ENCODE measurements around the gene DNLZ. TPM values are rescaled to one million over a fixed set of nuclear protein-coding genes. Genes with fewer than 3 reads are reported as not detected.

Gene DNLZ
- total RNA-seq, 5 donors from 2014 or later (not counting 1 experiment from before 2014, with no cell fraction given) = 20.4 to 46.8 (median 36.3) TPM

DNA sequence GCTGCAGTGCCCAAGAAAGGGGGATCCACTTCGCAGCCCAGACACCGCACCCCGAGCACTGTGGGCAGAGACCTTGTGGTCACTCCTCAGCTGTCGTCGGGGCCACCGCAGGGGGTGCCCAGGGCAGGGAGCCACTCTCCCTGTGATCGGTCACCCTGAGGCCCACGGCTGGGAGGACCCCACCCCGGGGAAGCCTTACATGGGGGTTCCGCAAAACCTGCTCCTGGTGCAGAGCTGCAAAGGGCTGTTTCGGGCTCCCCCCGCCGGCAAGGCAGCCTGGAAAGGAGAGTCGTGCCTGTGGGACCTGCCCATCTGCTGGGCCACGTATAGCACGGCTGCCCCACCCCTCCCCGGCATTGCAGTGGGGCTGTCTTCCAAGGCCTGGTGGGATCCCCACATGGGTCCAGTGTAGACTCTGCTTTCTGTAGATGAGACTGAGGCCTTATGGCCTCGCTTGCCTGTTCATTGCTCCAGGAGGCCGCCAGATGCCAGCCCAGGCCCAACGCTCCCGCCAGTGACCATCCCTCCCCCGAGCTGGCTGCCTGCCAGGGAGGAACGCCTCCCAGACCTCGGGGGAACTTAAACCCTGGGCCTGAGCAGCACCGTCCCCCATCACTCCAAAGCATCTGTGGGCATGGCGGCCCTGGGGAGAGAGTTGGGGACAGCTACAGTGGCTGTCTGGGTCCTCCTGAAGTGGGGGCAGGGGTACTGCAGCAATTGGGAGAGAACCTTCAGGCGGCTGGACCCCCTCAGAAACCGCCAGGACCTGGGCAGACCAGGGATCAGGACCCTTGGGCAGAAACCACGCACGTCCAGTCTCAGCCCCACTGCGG, 1.6 kb upstream of the DNLZ start:
- Mint-ChIP-seq H3K9me3 (no peaks in the 10 kb centered on the region), H3K4me1 (peaks cover 4 to 8% (median 4%) of the 10 kb centered on the region in 3 donors), H3K36me3 (no peaks in the 10 kb centered on the region), H3K27me3 (no peaks in the 10 kb centered on the region), H3K27ac (no peak overlapping the region), H3K4me3 (peak overlapping the region in 1 of 3 donors; percentile 37)
- Histone ChIP-seq H3K27ac (ENCODE audit: low read length) (no peak overlapping the region), H3K9me3 (no peaks in the 10 kb centered on the region), H3K36me3 (ENCODE audit: control insufficient read depth in 2 of 2, extremely low read depth in 1 of 2, insufficient read depth in 1 of 2, low read length in 1 of 2) (peaks cover 0 to 4% of the 10 kb centered on the region in 2 donors), H3K4me1 (ENCODE audit: control insufficient read depth in 1 of 2, extremely low read depth in 1 of 2, insufficient read depth in 2 of 2, low read length in 2 of 2) (peaks cover 0 to 16% of the 10 kb centered on the region in 2 experiments), H3K4me3 (ENCODE audit: control insufficient read depth in 1 of 2, extremely low read depth in 1 of 2, low read length in 1 of 2) (no peak overlapping the region), H3K27me3 (replicated peaks in 1 of 2; ENCODE audit: control insufficient read depth in 2 of 2, extremely low read depth in 1 of 2, insufficient read depth in 2 of 2, low read length in 1 of 2) (peaks cover 0 to 13% of the 10 kb centered on the region in 2 experiments)
- 94% methylated on average over 27 of the region's 31 CpGs for WGBS (ENCODE audit: insufficient coverage)
- DNase-seq (no peak), ATAC-seq (replicated peaks in 1 of 4) (no peak)
- ChIA-PET CTCF (no interaction called here), POLR2A (no interaction called here)

- Histone ChIP-seq H3K4me1 (ENCODE audit: control insufficient read depth in 1 of 2, extremely low read depth in 1 of 2, insufficient read depth in 2 of 2, low read length in 2 of 2) (peaks cover 0 to 16% of the 10 kb centered on the region in 2 experiments), H3K36me3 (ENCODE audit: control insufficient read depth in 2 of 2, extremely low read depth in 1 of 2, insufficient read depth in 1 of 2, low read length in 1 of 2) (peaks cover 0 to 7% of the 10 kb centered on the region in 2 donors), H3K4me3 (ENCODE audit: control insufficient read depth in 1 of 2, extremely low read depth in 1 of 2, low read length in 1 of 2) (no peak overlapping the region), H3K9me3 (no peaks in the 10 kb centered on the region), H3K27ac (ENCODE audit: low read length) (no peak overlapping the region), H3K27me3 (replicated peaks in 1 of 2; ENCODE audit: control insufficient read depth in 2 of 2, extremely low read depth in 1 of 2, insufficient read depth in 2 of 2, low read length in 1 of 2) (peaks cover 0 to 13% of the 10 kb centered on the region in 2 experiments)
- DNase-seq (peak in 1 of 35 experiments; percentile 17), ATAC-seq (replicated peaks in 1 of 4) (no peak)
- 63% methylated on average over 38 of the region's 54 CpGs for WGBS (ENCODE audit: insufficient coverage)
- Mint-ChIP-seq H3K9me3 (no peaks in the 10 kb centered on the region), H3K27ac (peak overlapping the region in 1 of 2 donors; percentile 39), H3K4me3 (peak overlapping the region; percentile 43 to 74 (median 46)), H3K4me1 (peaks cover 4 to 8% (median 4%) of the 10 kb centered on the region in 3 donors), H3K36me3 (no peaks in the 10 kb centered on the region), H3K27me3 (no peaks in the 10 kb centered on the region)
- ChIA-PET POLR2A (no interaction called here), CTCF (interaction anchor here (0.5 to 0.9 kb wide), 2 partner anchors 10 to 1552 kb away, joined by 3 read pairs; no protein-coding TSS in a partner anchor)
Observed at GRCh38 chr9:136363949-136364748, 605 bp upstream of the DNLZ start.

DNA sequence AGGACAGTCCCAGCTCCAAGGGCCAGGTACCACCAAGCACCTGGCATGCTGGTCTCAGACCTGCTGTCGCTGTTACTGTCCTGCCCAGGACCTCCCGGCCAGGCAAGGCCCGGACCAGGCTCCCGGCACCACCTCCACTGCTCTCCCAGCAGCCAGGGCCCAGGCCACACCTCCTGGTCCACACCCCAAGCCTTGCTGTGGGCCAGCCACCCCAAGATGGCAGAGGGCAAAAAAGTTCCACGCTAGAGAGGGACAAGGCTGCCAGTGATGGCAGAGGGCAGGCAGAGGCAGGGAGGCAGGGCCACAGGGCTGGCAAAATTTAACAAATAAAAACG, 1.1 kb downstream of the DNLZ start:
- POLR2A ChIA-PET = no interaction called here
- H3K27ac ChIP-seq (ENCODE audit: low read length) = peak overlapping the region; percentile 65
- H3K9me3 ChIP-seq = no peaks in the 10 kb centered on the region
- H3K4me3 Mint-ChIP-seq = peak overlapping the region; percentile 74 to 85 (median 83)
- 90% methylated on average over 2 of the region's 6 CpGs for WGBS (ENCODE audit: insufficient coverage)
- H3K4me1 Mint-ChIP-seq = peaks cover 4 to 8% (median 4%) of the 10 kb centered on the region in 3 donors
- no peaks in the 10 kb centered on the region for H3K36me3 Mint-ChIP-seq
- no peaks in the 10 kb centered on the region for H3K27me3 Mint-ChIP-seq
- no peak for ATAC-seq (replicated peaks in 1 of 4)
- no peaks in the 10 kb centered on the region for H3K9me3 Mint-ChIP-seq
- CTCF ChIA-PET = interaction anchor here in 1 of 2 donors (1.0 kb wide), 1 partner anchor 273 kb away, joined by 7 read pairs; no protein-coding TSS in a partner anchor
- H3K4me3 ChIP-seq (ENCODE audit: control insufficient read depth in 1 of 2, extremely low read depth in 1 of 2, low read length in 1 of 2) = no peak overlapping the region
- peaks cover 4 to 10% of the 10 kb centered on the region in 2 donors for H3K36me3 ChIP-seq (ENCODE audit: control insufficient read depth in 2 of 2, extremely low read depth in 1 of 2, insufficient read depth in 1 of 2, low read length in 1 of 2)
- no peak for DNase-seq
- H3K27ac Mint-ChIP-seq = peak overlapping the region in 1 of 2 donors; percentile 80
- H3K4me1 ChIP-seq (ENCODE audit: control insufficient read depth in 1 of 2, extremely low read depth in 1 of 2, insufficient read depth in 2 of 2, low read length in 2 of 2) = peaks cover 0 to 16% of the 10 kb centered on the region in 2 experiments
- peaks cover 0 to 13% of the 10 kb centered on the region in 2 experiments for H3K27me3 ChIP-seq (replicated peaks in 1 of 2; ENCODE audit: control insufficient read depth in 2 of 2, extremely low read depth in 1 of 2, insufficient read depth in 2 of 2, low read length in 1 of 2)

- Histone ChIP-seq H3K9me3 (no peaks in the 10 kb centered on the region), H3K36me3 (ENCODE audit: control insufficient read depth in 2 of 2, extremely low read depth in 1 of 2, insufficient read depth in 1 of 2, low read length in 1 of 2) (peaks cover 4 to 10% of the 10 kb centered on the region in 2 donors), H3K4me3 (ENCODE audit: control insufficient read depth in 1 of 2, extremely low read depth in 1 of 2, low read length in 1 of 2) (no peak overlapping the region), H3K27ac (ENCODE audit: low read length) (no peak overlapping the region), H3K4me1 (ENCODE audit: control insufficient read depth in 1 of 2, extremely low read depth in 1 of 2, insufficient read depth in 2 of 2, low read length in 2 of 2) (peaks cover 0 to 16% of the 10 kb centered on the region in 2 experiments), H3K27me3 (replicated peaks in 1 of 2; ENCODE audit: control insufficient read depth in 2 of 2, extremely low read depth in 1 of 2, insufficient read depth in 2 of 2, low read length in 1 of 2) (peaks cover 0 to 12% of the 10 kb centered on the region in 2 experiments)
- H3K4me1 Mint-ChIP-seq = peaks cover 4 to 8% (median 4%) of the 10 kb centered on the region in 3 donors
- peak overlapping the region in 2 of 3 donors; percentile 13 to 85 for H3K4me3 Mint-ChIP-seq
- no peaks in the 10 kb centered on the region for H3K9me3 Mint-ChIP-seq
- H3K27me3 Mint-ChIP-seq = no peaks in the 10 kb centered on the region
- CTCF ChIA-PET = no interaction called here
- peak overlapping the region in 1 of 2 donors; percentile 80 for H3K27ac Mint-ChIP-seq
- POLR2A ChIA-PET = no interaction called here
- WGBS (ENCODE audit: insufficient coverage) = 91% methylated on average over 25 of the region's 26 CpGs
- H3K36me3 Mint-ChIP-seq = no peaks in the 10 kb centered on the region
- DNase-seq = no peak
- ATAC-seq (replicated peaks in 1 of 4) = no peak
Observed at GRCh38 chr9:136361754-136362449, 1.6 kb downstream of the DNLZ start.

GRCh38 chr9:136361047-136361753, 2.3 kb downstream of the DNLZ start:
- 96% methylated on average over 38 of the region's 43 CpGs for WGBS (ENCODE audit: insufficient coverage)
- Mint-ChIP-seq H3K4me1 (peaks cover 4 to 8% (median 4%) of the 10 kb centered on the region in 3 donors), H3K4me3 (peak overlapping the region in 1 of 3 donors; percentile 13), H3K9me3 (no peaks in the 10 kb centered on the region), H3K36me3 (no peaks in the 10 kb centered on the region), H3K27ac (no peak overlapping the region), H3K27me3 (no peaks in the 10 kb centered on the region)
- ChIA-PET CTCF (no interaction called here), POLR2A (no interaction called here)
- Histone ChIP-seq H3K4me3 (ENCODE audit: control insufficient read depth in 1 of 2, extremely low read depth in 1 of 2, low read length in 1 of 2) (no peak overlapping the region), H3K27ac (ENCODE audit: low read length) (no peak overlapping the region), H3K27me3 (replicated peaks in 1 of 2; ENCODE audit: control insufficient read depth in 2 of 2, extremely low read depth in 1 of 2, insufficient read depth in 2 of 2, low read length in 1 of 2) (peaks cover 0 to 10% of the 10 kb centered on the region in 2 experiments), H3K36me3 (ENCODE audit: control insufficient read depth in 2 of 2, extremely low read depth in 1 of 2, insufficient read depth in 1 of 2, low read length in 1 of 2) (peaks cover 9 to 10% of the 10 kb centered on the region in 2 donors), H3K4me1 (ENCODE audit: control insufficient read depth in 1 of 2, extremely low read depth in 1 of 2, insufficient read depth in 2 of 2, low read length in 2 of 2) (peaks cover 0 to 16% of the 10 kb centered on the region in 2 experiments), H3K9me3 (no peaks in the 10 kb centered on the region)
- ATAC-seq (replicated peaks in 1 of 4) = no peak
- DNase-seq = no peak
